ENCODE results near the gene BLTP1. TPM values are rescaled to one million over a fixed set of nuclear protein-coding genes. Genes with fewer than 3 reads are reported as not detected.
A peak's percentile ranks its signal among the peaks of the same experiment; 100 is the strongest.
"Not testable (repeated sequence)": the region's sequence is repeated elsewhere in the genome, so short reads cannot be mapped to it uniquely, and the experiment has no call there.

Gene BLTP1, protein sequence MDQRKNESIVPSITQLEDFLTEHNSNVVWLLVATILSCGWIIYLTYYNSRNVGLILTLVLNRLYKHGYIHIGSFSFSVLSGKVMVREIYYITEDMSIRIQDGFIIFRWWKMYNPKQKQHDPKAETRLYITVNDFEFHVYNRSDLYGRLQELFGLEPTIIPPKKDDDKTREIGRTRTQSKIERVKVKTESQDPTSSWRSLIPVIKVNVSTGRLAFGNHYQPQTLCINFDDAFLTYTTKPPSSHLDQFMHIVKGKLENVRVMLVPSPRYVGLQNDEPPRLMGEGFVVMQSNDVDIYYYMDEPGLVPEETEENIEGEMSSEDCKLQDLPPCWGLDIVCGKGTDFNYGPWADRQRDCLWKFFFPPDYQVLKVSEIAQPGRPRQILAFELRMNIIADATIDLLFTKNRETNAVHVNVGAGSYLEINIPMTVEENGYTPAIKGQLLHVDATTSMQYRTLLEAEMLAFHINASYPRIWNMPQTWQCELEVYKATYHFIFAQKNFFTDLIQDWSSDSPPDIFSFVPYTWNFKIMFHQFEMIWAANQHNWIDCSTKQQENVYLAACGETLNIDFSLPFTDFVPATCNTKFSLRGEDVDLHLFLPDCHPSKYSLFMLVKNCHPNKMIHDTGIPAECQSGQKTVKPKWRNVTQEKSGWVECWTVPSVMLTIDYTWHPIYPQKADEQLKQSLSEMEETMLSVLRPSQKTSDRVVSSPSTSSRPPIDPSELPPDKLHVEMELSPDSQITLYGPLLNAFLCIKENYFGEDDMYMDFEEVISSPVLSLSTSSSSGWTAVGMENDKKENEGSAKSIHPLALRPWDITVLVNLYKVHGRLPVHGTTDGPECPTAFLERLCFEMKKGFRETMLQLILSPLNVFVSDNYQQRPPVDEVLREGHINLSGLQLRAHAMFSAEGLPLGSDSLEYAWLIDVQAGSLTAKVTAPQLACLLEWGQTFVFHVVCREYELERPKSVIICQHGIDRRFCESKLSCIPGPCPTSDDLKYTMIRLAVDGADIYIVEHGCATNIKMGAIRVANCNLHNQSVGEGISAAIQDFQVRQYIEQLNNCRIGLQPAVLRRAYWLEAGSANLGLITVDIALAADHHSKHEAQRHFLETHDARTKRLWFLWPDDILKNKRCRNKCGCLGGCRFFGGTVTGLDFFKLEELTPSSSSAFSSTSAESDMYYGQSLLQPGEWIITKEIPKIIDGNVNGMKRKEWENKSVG (N-terminal part only)
- polyA plus RNA-seq (2011; rRNA removed) = 48.2 and 69.3 TPM in 2 replicates
- 143 and 237 TPM in 2 replicates for polyA minus RNA-seq (2011; rRNA and poly(A)+ RNA removed)

DNA sequence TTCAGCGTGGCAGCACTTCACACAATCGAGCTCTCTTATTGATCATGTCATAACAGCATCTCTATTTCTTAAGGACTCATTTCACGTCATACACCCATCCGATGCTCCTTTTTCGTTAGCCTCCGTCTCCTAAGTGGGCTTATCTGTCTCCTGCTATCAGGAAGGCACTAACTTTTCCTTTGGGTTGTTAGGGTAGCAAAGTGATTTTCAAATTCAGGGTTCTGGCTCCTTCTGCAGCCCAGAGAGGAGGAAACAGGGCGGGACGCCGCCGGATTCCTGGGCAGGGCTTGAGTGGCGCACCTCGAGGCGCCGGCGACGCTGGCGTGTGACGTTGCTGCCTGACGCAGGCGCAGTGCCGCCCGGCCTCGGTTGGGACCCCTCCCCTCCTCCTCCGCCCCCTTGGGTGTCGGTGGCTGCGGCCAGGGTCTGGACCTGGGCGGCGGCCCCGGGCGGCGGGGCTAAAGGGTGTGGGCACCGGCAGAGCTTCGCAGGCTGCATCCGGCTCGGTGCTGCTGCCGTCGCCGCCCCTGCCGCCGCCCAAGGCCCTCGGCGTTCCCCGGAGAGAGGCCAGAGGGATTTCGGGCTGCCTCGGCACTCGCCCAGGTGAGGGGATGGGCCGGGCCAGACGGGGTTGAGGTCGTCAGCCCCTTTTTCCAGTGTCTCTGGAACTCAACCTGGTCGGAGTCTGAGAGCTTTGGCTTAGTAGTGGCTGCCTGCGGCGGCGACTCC is at the start of gene BLTP1:
TSS of gene BLTP1 (plus strand) at position 350 of the 729 bp plus-strand sequence. CDS start 18,317 bp downstream, outside the sequence.
- peak within 1 kb of the TSS; percentile 97 for H3K4me3 ChIP-seq (ENCODE audit: low read depth, low read length)
- DNase-seq (ENCODE audit: low read depth, low spot score) = peak; percentile 51
- TF ChIP-seq, protein P1, sequence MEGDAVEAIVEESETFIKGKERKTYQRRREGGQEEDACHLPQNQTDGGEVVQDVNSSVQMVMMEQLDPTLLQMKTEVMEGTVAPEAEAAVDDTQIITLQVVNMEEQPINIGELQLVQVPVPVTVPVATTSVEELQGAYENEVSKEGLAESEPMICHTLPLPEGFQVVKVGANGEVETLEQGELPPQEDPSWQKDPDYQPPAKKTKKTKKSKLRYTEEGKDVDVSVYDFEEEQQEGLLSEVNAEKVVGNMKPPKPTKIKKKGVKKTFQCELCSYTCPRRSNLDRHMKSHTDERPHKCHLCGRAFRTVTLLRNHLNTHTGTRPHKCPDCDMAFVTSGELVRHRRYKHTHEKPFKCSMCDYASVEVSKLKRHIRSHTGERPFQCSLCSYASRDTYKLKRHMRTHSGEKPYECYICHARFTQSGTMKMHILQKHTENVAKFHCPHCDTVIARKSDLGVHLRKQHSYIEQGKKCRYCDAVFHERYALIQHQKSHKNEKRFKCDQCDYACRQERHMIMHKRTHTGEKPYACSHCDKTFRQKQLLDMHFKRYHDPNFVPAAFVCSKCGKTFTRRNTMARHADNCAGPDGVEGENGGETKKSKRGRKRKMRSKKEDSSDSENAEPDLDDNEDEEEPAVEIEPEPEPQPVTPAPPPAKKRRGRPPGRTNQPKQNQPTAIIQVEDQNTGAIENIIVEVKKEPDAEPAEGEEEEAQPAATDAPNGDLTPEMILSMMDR (IDR thresholded peaks at IDR 0.05; ENCODE audit: low read depth, low read length) = no peak
- H3K27ac ChIP-seq (ENCODE audit: low read depth, low read length) = peak within 1 kb of the TSS; percentile 21
- H3K9me3 ChIP-seq (ENCODE audit: control insufficient read depth, insufficient read depth, low read length) = no peaks in the 10 kb centered on the region
- H3K27me3 ChIP-seq (ENCODE audit: control insufficient read depth, insufficient read depth, low read length) = no peaks in the 10 kb centered on the region
- ChIA-PET POLR2A (no interaction called here), CTCF (no interaction called here)

DNA sequence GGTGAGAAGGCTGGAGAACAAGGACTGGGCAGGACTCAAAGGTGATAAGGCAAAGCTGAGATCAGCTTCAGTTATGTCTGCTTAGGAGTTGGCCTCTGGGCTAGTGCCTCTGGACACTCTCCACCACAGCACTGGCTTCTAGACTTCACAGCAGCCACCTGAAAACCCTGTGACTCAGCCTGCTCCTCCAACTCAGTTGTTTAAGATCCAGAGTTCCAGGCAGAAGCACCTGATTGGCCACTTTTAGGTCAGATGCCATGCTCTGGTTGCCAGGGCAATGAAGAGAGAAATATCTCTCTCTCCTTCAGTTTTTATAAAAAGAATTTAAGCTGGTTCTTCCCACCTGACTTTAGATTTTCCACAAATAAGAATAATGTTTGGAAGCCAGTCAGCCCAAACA is 47.9 kb upstream of the BLTP1 start:
- Histone ChIP-seq H3K27ac (ENCODE audit: low read depth, low read length) (no peak overlapping the region), H3K4me3 (ENCODE audit: low read depth, low read length) (no peak overlapping the region), H3K27me3 (ENCODE audit: control insufficient read depth, insufficient read depth, low read length) (no peaks in the 10 kb centered on the region), H3K9me3 (ENCODE audit: control insufficient read depth, insufficient read depth, low read length) (no peaks in the 10 kb centered on the region)
- TF ChIP-seq, protein P1 (IDR thresholded peaks at IDR 0.05; ENCODE audit: low read depth, low read length) = no peak
- CTCF ChIA-PET = interaction anchor here (0.7 to 0.8 kb wide), 2 partner anchors 36 to 204 kb away, joined by 4 read pairs; no protein-coding TSS in a partner anchor
- DNase-seq (ENCODE audit: low read depth, low spot score) = no peak
- POLR2A ChIA-PET = no interaction called here

DNA sequence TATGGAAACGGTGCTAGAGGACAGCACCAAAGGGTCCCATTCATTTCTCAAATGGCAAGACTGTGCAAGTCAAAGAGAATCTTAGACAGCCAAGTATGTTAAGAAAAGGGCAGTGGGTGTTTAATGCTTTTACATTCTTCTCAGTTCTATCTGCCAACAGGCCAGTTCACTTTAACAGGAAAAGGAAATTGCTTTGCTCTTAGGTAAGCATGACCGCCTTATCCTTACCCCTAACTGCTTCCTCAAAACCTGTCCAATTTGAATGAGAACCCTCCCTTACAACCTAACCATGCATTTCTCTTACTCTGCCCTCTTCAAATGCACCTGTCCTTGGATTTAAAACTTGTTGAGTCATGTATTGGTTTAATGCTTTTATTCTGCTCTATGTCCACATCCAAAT is 44.5 kb upstream of the BLTP1 start:
- ChIA-PET CTCF (no interaction called here), POLR2A (no interaction called here)
- no peak for DNase-seq (ENCODE audit: low read depth, low spot score)
- TF ChIP-seq, protein P1 (IDR thresholded peaks at IDR 0.05; ENCODE audit: low read depth, low read length) = no peak
- Histone ChIP-seq H3K4me3 (ENCODE audit: low read depth, low read length) (no peak overlapping the region), H3K9me3 (ENCODE audit: control insufficient read depth, insufficient read depth, low read length) (no peaks in the 10 kb centered on the region), H3K27ac (ENCODE audit: low read depth, low read length) (no peak overlapping the region), H3K27me3 (ENCODE audit: control insufficient read depth, insufficient read depth, low read length) (no peaks in the 10 kb centered on the region)

DNA sequence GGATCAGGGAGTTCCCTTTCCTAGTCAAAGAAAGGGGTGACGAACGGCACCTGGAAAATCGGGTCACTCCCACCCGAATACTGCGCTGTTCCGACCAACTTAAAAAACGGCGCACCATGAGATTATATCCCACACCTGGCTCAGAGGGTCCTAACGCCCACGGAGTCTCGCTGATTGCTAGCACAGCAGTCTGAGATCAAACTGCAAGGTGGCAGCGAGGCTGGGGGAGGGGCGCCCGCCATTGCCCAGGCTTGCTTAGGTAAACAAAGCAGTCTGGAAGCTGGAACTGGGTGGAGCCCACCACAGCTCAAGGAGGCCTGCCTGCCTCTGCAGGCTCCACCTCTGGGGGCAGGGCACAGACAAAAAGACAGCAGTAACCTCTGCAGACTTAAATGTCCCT is 41.8 kb upstream of the BLTP1 start:
- POLR2A ChIA-PET; H3K27me3 ChIP-seq (ENCODE audit: control insufficient read depth, insufficient read depth, low read length); H3K27ac ChIP-seq (ENCODE audit: low read depth, low read length); DNase-seq (ENCODE audit: low read depth, low spot score); CTCF ChIA-PET; H3K4me3 ChIP-seq (ENCODE audit: low read depth, low read length); H3K9me3 ChIP-seq (ENCODE audit: control insufficient read depth, insufficient read depth, low read length): not testable (repeated sequence)

DNA sequence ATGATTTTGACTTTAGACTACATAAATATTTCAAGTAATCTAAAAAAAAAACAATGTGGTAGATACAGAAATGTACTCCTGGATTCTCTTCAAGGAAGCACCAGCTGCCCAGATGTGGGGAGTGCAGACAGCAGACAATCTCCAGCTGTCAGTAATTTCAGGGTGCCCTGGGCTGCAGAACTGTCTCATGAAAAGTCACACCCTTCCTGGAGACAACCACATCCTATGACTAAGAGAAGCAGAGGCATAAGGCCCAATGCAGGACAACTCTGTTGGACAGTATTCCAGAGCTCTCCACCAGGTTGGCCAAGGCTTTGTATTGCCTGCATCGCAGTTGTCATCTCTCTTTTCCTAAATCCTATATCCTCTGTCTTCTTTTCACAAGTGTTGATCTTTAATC is 34.4 kb upstream of the BLTP1 start:
- CTCF ChIA-PET = no interaction called here
- Histone ChIP-seq H3K27ac (ENCODE audit: low read depth, low read length) (no peak overlapping the region), H3K4me3 (ENCODE audit: low read depth, low read length) (no peak overlapping the region), H3K27me3 (ENCODE audit: control insufficient read depth, insufficient read depth, low read length) (no peaks in the 10 kb centered on the region), H3K9me3 (ENCODE audit: control insufficient read depth, insufficient read depth, low read length) (no peaks in the 10 kb centered on the region; the same call in none of the 2 replicates)
- TF ChIP-seq, protein P1 (IDR thresholded peaks at IDR 0.05; ENCODE audit: low read depth, low read length) = no peak
- peak; percentile 15 for DNase-seq (ENCODE audit: low read depth, low spot score)
- POLR2A ChIA-PET = no interaction called here

Measured in AG04450 (cell line).